ENCODE measurements around the gene ZNF70. TPM values are rescaled to one million over a fixed set of nuclear protein-coding genes. Genes with fewer than 3 reads are reported as not detected.

Gene ZNF70
- total RNA-seq (2021): 2.8 and 2.9 TPM in 2 replicates
- percentile 40 among the genes with signal in this experiment for Bru-seq, nascent RNA
- percentile 48 among the genes with signal in this experiment for BruChase-seq, experiment 1, labeled RNA remaining after a 2-hour chase
- BruChase-seq, experiment 2, labeled RNA remaining after a 6-hour chase: percentile 48 among the genes with signal in this experiment
- long read RNA-seq: 0 reads

GRCh38 chr22:23750714-23751440 is at the start of gene ZNF70:
TSS of gene ZNF70 (minus strand) at chr22:23751112. CDS start at chr22:23745140, 5,972 bp downstream.
- H3K9me3 ChIP-seq (ENCODE audit: insufficient read depth, low read depth): no peaks in the 10 kb centered on the region
- H3F3A ChIP-seq (ENCODE audit: insufficient read depth, low read depth): peaks cover 24% of the 10 kb centered on the region; the same call in 1 of the 2 replicates
- peak within 1 kb of the TSS; percentile 97 for H3K4me3 ChIP-seq
- H3K36me3 ChIP-seq (ENCODE audit: low read depth): no peaks in the 10 kb centered on the region
- peak within 1 kb of the TSS; percentile 83 for H3K27ac ChIP-seq
- H3K4me1 ChIP-seq (replicated peaks; ENCODE audit: insufficient read depth): peaks cover 13% of the 10 kb centered on the region
- no TSS peak for BruUV-seq (replicated peaks)
- POLR2A ChIA-PET (ENCODE audit: unreplicated experiment): interaction anchor here (0.6 kb wide), 2 partner anchors 22 to 106 kb away, joined by 3 to 8 read pairs; partner anchors contain the start of genes MMP11 and SLC2A11
- DNase-seq: peak; percentile 72 to 84
- H3K79me2 ChIP-seq (ENCODE audit: low read depth): 0 out of 2 replicates have a peak, but pooled peaks cover 4% of the 10 kb centered on the region
- H3K27me3 ChIP-seq (ENCODE audit: insufficient read depth, low read depth): no peaks in the 10 kb centered on the region
- TF ChIP-seq EZH2 (IDR thresholded peaks at IDR 0.05; ENCODE audit: low read depth): no peak
- TF ChIP-seq CTCF (conservative IDR thresholded peaks at IDR 0.05): no peak; the same call in 1 of the 2 replicates
- no peaks in the 10 kb centered on the region for H3K9me2 ChIP-seq (ENCODE audit: insufficient read depth)
- no peaks in the 10 kb centered on the region for H4K20me1 ChIP-seq (ENCODE audit: insufficient read depth)
- CTCF ChIA-PET: interaction anchor here (0.6 kb wide), 1 partner anchor 37 kb away, joined by 4 read pairs; no protein-coding TSS in a partner anchor
- H3K4me2 ChIP-seq: peak within 1 kb of the TSS; percentile 92
- peak within 1 kb of the TSS; percentile 99 for H2AFZ ChIP-seq
- intact Hi-C loops (cut with micrococcal nuclease; ENCODE audit: unreplicated experiment): no loop called here

- intact Hi-C loops (cut with micrococcal nuclease; ENCODE audit: unreplicated experiment): no loop called here
- BruUV-seq (replicated peaks): no TSS peak
- H4K20me1 ChIP-seq (ENCODE audit: insufficient read depth): peaks cover 13% of the 10 kb centered on the region
- H3K9me3 ChIP-seq (ENCODE audit: insufficient read depth, low read depth): no peaks in the 10 kb centered on the region
- no peak overlapping the region for H3K4me3 ChIP-seq
- no peaks in the 10 kb centered on the region for H3K4me1 ChIP-seq (replicated peaks; ENCODE audit: insufficient read depth)
- peaks cover 5% of the 10 kb centered on the region; the same call in 1 of the 2 replicates for H3K36me3 ChIP-seq (ENCODE audit: low read depth)
- no peaks in the 10 kb centered on the region for H3K27me3 ChIP-seq (ENCODE audit: insufficient read depth, low read depth)
- peaks cover 10% of the 10 kb centered on the region for H3K79me2 ChIP-seq (ENCODE audit: low read depth)
- CTCF ChIA-PET: no interaction called here
- H3K27ac ChIP-seq: no peak overlapping the region
- POLR2A ChIA-PET (ENCODE audit: unreplicated experiment): no interaction called here
- no peaks in the 10 kb centered on the region for H3K9me2 ChIP-seq (ENCODE audit: insufficient read depth)
- H3K4me2 ChIP-seq: no peak overlapping the region
- DNase-seq: no peak
- no peaks in the 10 kb centered on the region for H3F3A ChIP-seq (ENCODE audit: insufficient read depth, low read depth)
- TF ChIP-seq EZH2 (IDR thresholded peaks at IDR 0.05; ENCODE audit: low read depth) (no peak), CTCF (conservative IDR thresholded peaks at IDR 0.05) (no peak)
- H2AFZ ChIP-seq: no peak overlapping the region
Measured at GRCh38 chr22:23796461-23796860, 45.5 kb upstream of the ZNF70 start.

GRCh38 chr22:23793326-23793725 is 42.4 kb upstream of the ZNF70 start:
- peaks cover 5% of the 10 kb centered on the region; the same call in 1 of the 2 replicates for H3K36me3 ChIP-seq (ENCODE audit: low read depth)
- H4K20me1 ChIP-seq (ENCODE audit: insufficient read depth): peaks cover 43% of the 10 kb centered on the region
- no peaks in the 10 kb centered on the region for H3K9me3 ChIP-seq (ENCODE audit: insufficient read depth, low read depth)
- no peak for DNase-seq
- peaks cover 41% of the 10 kb centered on the region for H3K79me2 ChIP-seq (ENCODE audit: low read depth)
- no peak for TF ChIP-seq CTCF (conservative IDR thresholded peaks at IDR 0.05)
- TF ChIP-seq EZH2 (IDR thresholded peaks at IDR 0.05; ENCODE audit: low read depth): no peak
- no peak overlapping the region for H3K4me2 ChIP-seq
- no peaks in the 10 kb centered on the region for H3K9me2 ChIP-seq (ENCODE audit: insufficient read depth)
- POLR2A ChIA-PET (ENCODE audit: unreplicated experiment): no interaction called here
- H3K27me3 ChIP-seq (ENCODE audit: insufficient read depth, low read depth): no peaks in the 10 kb centered on the region
- intact Hi-C loops (cut with micrococcal nuclease; ENCODE audit: unreplicated experiment): no loop called here
- H3K4me1 ChIP-seq (replicated peaks; ENCODE audit: insufficient read depth): peaks cover 10% of the 10 kb centered on the region
- no TSS peak for BruUV-seq (replicated peaks)
- H3F3A ChIP-seq (ENCODE audit: insufficient read depth, low read depth): no peaks in the 10 kb centered on the region
- no peak overlapping the region for H2AFZ ChIP-seq
- CTCF ChIA-PET: no interaction called here
- H3K4me3 ChIP-seq: no peak overlapping the region
- H3K27ac ChIP-seq: no peak overlapping the region

Data from PC-9 (cell line).